GM18517 (cell line): Measurements from ENCODE around the gene WIZ.
"Not testable (repeated sequence)": the region's sequence is repeated elsewhere in the genome, so short reads cannot be mapped to it uniquely, and the experiment has no call there.

Experiments
- ATAC-seq: cut with Tn5 transposase; IDR thresholded peaks from one replicate; pipeline ENCODE4 v1.9.1; 2021; ENCODE audit warnings: mild to moderate bottlenecking, moderate library complexity; ENCODE audit not compliant: unreplicated experiment

Gene WIZ

DNA sequence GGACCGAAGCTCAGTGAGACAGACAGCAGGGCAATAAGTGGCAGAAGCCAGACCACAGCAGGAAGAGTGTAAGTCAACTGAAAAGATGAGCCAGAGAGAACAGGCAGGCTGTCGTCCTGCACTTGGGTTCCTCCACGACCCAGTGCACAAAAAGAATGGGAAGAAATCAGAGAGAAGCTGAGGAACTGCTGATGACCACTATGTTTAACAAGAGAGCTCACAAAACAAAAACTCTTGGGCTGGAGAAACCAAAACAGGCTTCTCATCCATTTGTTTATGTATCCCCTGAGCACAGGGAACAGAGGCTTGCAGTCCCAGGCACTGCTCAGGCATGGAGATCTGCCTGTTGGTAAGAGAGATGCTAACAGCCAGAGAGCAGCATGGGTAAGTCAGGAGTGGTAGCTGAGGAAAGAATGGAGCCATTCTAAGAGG lies 45.0 kb downstream of the WIZ start:
- ATAC-seq, result no peak

DNA sequence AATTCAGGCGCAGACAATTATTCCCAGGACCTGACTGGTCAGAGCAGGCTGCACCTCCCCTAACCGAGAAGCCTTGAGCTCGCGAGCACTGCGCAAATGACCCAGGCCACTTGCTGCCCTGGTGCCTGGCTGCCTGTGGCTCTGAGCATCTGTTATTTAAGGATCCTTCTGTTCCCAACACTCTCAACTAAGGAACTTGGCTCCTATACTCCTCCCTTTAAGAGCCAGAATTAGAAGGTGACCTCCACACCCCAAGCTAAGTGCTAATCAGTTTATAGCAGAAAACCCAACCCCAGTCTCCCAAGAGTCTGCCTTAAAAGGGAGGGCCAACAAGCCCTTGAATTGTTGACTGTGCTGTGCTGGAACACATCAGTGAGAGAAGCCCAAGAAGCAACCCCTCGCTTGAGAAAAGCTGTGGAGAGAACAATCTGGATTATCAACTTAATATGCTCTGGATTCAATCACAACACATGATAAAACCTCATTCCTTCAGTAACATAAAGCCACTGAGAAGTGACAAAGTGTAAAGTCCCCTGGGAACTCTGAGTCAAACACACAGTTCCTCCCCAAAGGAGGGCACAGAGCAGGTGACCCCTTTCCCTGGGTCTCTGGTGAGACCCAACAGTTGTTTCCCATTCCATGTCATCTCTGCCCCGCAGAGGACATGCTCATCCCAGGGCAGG lies 45.5 kb downstream of the WIZ start:
- ATAC-seq, result no peak

DNA sequence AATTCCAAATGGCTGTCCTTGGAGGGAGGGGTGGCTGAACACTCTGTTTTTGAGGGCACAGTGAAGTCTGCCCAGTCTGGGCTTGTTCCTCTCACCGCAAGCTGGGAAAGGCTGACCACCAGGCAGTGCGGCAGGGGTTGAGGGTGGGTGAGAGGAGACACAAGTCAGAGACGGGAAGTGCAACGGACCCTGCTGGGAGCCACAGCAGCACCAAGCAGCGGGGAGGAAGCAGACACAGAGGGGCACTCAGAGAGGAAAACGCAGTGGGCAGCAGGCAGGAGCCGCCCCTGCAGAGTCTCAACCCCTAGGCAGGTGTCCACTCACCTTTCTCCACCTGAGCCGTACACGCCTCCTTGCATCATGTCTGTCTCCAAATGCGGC lies 46.6 kb downstream of the WIZ start:
- ATAC-seq, result no peak

DNA sequence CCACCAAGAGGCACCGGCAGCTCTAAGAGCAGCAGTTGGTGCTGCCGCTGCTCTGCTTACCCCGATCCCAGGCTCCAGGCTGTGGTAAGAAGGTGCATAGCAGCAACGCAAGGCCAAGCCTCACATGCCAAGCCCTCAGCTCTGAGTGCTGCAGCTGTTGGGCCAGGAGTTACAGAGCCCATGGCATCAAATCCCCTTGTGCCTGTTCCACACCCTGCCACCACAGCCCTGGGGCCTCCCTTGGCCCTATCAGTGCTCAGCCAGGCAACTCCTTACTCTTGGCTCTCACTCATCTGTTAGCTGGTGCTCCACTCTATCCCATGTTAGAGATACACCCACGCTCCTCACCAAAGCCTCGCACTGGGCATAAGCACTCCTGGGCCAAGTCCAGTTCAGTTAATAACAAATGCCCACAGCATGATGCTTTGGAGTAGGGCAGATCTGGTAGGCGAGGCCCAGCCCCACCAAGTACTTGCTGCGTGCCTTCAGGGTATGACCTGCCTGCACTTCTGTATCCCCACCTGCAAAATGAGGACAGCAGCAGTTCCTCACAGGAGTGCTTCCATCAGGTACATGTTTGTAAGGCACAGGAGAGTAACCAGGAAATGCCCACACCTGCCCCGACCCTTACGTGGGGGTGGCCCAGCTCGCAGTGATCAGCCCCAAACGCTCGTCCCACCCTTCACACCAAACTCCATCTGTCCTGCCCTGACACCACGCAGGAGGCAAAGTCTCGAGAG lies 47.2 kb downstream of the WIZ start:
- ATAC-seq, result no peak

DNA sequence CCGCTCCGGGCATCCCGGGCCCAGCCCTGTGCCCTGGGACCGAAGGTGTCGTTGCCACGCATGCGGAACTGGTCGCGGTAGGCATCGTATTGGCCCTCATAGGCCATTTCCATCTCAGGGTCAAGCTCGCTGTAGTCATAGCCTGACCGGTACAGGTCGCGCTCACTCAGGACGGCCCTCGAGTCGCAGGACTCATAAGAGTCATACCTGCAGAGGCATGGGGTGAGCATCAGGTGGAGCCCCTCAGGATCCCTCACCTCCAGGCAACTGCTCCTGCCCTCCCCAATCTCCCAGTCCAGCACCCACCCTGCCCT lies 48.4 kb downstream of the WIZ start:
- no peak for ATAC-seq

DNA sequence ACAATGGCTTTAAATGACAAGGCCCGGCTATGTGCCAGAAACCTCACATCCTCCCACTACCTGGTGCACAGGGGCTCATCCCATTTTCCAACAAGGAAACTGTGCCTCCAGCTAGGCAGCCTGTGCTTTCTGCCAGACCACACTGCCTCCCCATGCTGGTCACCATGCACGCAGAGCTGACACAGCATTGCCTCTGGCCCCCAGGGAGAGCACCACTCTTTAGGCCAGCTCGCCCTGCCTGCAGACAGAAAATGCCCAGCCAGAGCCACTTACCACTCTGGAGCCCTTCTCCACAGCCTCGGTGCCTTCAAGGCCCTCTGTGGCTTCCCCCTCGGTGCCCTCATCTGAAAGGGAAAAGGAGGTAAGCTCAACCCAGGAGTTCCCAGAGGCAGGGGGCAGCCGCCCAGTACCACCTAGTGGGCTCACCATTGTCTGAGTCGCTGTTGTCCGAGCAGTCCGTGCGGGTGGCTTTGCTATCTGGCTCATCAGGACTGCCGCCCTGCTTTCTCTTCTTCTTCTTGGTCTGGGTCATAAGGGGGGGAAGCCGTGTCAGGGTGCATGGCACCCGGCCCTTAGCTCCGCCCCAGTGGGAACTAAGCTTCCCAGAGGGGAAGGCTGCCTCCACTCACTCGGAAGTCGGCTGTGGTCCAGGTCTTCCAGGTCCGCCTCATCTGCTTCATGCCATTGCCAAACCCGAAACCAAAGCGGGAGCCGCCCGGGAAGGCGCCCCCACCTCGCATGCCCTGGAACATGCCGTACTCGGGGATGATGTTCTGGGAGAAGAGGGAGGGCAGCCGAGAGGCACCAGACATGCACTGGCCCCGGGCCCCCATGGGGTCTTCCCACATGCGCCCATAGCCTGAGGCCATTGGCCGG lies 49.0 kb downstream of the WIZ start:
- no peak for ATAC-seq

DNA sequence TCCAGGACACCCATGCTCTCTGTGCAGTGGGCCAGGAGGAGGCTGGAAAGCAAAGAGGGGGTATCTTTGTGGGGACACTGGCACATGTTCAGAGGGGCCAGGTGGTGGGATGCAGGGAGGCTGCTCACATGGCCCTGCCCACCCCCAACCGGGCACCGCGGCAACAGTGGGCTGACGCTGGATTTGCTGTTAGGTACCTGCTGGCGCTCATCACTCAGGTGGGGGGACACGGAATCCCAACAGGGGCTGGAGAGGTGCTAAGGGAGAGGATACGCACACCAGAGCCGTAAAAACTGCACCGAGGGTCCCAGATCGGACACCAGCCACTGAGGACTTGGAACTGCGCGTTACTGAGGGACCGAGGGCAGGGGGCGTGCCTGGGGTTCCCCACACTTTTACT lies 50.1 kb downstream of the WIZ start:
- ATAC-seq, result no peak

DNA sequence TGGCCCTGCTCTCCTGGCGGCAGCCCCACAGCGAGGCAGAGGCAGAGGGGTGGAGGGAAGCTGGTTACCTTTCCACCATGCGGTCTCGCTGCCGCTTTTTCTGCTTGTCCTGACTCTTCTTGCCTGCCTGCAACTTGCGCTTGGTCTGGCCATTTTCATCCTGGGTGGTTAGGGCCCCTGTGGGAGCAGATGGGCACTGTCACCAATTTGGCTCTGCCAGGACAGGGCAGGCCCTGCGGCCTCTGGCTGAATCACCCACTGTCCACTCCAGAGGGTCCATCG lies 50.6 kb downstream of the WIZ start:
- ATAC-seq, result no peak

DNA sequence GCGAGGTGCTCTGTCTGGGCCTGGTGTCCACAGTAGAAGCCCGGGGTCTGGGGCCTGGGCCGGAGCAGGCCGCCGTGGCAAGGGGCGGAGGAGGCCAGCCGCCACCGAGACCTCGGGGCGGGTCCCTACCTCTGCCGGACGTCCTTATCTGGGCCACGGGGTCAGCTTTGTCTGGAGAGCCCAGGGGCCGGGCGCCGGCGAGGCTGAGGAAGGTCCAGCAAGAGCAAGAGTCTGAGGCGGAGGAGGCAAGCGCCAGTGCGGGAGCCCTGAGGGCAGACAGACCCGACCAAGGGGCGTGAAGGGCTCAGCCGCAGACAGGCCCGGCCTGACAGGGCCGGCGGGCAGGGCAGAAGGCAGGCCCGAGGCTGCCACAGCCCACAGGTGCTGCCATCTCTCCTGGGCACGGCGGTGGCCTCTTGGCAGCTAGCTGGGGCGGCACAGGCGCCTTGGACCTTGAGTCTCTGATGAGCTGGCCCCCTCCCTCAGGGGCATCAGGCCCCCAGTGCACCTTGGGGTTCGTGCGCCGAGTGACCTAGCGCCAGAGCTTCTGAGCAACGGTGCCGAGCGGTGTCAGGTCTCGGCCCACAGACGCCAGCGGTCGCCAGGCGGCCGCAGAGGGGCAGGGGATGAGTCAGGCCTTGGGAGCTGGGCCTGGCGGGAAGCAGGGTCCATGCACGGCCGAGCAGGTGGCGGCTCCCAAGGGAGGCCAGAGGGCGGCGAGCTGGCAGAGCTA lies 51.1 kb downstream of the WIZ start:
- ATAC-seq, result no peak

DNA sequence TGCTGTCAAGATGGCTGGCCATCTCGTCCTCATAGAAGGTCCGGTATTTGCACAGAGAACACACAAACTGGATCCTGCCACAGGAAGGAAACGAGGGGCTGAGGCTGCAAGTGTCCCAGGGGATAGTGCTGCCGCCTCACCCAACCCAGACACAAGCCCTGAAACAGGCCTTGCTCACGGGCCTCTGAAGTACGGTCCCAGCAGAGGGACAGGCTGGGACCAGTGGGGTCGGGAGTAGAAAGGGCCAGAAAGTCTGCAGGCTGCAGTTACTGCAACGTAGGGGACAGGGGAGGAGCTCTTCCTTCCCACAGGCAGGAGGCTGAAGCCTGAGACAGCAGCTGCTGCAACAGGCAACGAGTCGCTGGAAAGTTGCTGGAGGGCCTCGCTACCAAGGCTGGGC lies 52.0 kb downstream of the WIZ start:
- no peak for ATAC-seq

DNA sequence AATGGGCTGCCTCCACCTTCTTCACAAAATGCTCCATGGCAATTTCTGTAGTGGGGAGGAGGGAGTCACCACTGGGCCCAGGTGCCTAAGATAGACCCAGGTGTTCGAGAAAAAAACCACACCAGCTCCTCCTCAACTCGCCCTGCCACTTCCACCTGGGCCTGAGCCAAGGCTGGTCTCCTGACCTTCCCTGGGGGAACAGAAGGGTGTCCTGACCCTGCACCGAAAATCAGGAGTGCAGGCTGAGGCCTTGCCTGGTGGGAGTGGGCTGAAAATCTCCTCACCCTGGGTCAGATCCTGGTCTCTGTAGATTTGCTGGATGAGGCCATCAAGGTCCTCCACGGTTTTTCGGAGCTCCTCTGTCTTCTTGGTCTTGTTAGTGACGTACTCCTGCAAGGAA lies 52.5 kb downstream of the WIZ start:
- ATAC-seq, result no peak

DNA sequence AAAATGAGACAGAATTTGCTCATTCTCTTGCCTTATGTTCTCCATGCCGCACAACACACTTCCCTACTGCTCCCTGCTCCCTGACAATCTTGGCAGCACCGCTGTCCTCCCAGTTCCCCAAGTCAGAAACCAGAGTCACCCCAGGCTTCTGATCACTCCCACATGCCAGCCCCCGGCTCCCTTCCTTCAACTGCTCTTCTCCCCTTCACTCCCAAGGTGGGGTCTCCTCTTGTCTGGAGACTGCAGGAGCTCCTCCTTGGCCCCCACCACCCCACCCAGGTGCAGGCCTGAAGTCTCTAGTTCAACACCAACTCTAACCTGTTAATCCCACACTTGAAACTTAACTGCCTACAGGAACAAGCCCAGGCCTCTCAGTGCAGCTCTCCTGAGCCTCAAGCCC lies 53.3 kb downstream of the WIZ start:
- ATAC-seq, result no peak

DNA sequence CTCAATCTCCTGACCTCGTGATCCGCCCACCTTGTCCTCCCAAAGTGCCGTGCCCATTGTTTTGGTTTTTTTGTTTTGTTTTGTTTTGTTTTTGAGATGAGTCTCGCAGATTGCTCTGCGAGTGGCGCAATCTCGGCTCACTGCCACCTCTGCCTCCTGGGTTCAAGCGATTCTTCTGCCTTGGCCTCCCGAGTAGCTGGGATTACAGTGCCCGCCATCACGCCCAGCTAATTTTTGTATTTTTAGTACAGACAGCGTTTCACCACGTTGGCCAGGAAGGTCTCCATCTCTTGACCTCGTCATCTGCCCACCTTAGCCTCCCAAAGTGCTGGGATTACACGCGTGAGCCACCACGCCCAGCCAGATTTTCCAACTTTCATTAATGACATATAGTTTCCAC lies 54.5 kb downstream of the WIZ start:
- ATAC-seq, result not testable (repeated sequence)

DNA sequence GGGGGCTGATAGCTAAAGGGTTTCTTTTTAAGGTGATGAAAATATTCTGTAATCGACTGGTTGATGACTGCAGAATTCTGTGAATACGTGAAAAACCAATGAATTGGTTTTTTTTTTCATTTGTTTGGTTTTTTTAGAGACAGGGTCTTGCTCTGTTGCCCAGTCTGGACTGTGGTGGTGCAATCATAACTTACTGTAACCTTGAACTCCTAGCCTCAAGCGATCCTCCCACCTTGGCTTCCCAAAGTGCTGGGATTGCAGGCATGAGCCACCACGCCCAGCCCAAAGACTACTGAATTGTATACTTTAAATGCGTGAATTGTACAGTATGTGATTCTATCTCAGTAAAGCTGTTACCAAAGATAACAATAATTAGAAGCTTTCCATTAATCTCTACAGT lies 55.3 kb downstream of the WIZ start:
- ATAC-seq, result no peak

DNA sequence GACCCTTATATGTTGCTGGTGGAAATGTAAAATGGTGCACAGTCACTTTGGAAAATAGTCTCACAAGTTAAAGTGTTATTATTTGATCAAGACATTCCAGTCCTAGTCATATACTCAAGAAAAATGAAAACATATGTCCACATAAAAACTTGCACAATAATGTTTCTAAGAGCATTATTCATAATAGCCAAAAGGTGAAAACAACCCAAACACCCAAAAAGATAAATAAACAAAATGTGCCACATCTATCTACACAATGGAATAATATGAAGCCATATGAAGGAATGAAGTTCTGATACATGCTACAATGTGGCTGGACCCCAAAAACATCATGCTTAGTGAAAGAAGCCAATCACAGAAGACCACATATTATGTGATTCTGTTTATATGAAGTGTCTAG lies 55.8 kb downstream of the WIZ start:
- ATAC-seq, result no peak

DNA sequence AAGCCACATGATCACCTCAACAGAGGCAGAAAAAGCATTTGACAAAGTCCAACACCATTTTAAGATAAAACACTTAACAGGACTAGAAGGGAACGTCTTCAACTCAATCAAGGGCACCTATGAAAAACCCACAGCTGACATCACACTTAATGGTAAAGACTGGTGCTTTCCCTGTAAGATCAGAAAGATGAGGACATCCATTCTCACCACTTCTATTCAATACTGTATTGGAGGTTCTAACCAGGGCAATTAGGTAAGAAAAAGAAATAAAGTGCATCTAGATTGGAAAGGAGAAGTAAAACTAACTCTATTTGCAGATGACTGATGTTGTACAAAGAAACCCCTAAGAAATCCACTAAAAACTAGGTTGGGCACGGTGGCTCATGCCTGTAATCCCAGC lies 58.9 kb downstream of the WIZ start:
- no peak for ATAC-seq

DNA sequence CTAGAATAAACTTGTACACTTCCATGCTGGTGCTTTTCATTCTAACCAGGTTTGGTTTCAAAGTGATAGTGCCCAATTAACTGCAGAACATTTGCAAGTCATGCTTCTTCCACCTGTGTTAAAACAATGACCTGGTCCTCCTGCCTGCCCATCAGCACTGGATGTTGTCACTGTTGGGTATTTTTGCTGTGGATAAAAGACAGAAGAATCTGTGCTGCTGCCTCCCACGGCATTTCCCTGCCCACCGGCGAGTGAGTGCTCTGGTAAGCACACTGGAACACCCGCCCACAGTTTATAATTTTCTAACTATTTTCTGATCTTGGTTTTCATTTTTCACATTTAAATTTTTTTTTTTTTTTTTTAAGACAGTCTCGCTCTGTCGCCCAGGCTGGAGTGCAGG lies 67.9 kb downstream of the WIZ start:
- ATAC-seq, result no peak

DNA sequence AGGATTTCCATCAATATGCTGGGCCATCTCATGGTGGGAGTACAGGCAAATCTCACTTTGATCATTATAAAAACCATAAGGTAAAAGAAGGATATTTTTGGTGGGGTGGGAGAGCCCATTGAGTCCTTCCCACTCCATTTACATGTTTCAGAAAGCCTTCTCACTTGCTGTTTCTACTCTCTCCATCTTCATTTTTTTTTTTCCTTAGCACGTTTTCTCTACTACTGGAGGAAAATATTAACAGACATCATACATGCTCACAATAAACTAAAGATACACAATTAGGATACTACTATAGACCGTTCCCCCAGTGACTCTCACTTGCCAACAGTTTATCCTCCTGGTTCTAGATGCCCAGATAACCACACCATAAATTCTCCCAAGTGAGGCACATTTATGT lies 68.3 kb downstream of the WIZ start:
- ATAC-seq, result no peak

DNA sequence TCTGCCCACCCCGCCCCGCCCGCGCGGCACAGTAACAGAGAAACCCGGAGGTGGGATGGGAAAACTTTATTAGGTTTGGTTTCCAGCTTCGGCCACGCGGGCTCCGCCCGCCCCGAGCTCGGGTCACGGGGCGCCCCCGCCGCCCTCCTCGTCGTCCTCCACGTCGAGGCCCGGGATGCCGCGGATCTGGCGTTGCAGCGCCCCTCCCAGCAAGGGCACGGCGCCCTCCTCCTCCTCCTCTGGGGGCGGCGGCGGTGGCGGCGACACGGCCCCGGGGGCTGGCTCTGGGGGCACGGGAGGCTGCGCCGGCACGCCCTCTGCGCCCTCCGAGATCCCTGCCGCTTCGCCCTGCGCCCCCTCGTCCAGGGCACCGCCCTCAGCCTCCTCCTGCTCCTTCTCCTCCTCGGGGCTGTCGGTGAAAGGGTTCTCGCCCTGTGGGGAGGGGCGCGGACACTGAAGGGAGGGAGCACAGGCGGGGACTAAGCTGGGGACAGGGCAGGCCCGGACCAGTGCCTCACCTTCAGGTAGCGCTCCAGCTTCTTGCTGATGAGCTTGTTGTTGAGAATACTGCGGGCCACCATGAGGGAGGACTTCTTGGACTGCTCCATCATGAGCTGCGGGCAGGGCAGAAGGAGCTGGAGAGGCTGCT lies 69.6 kb downstream of the WIZ start:
- peak; percentile 38 for ATAC-seq

DNA sequence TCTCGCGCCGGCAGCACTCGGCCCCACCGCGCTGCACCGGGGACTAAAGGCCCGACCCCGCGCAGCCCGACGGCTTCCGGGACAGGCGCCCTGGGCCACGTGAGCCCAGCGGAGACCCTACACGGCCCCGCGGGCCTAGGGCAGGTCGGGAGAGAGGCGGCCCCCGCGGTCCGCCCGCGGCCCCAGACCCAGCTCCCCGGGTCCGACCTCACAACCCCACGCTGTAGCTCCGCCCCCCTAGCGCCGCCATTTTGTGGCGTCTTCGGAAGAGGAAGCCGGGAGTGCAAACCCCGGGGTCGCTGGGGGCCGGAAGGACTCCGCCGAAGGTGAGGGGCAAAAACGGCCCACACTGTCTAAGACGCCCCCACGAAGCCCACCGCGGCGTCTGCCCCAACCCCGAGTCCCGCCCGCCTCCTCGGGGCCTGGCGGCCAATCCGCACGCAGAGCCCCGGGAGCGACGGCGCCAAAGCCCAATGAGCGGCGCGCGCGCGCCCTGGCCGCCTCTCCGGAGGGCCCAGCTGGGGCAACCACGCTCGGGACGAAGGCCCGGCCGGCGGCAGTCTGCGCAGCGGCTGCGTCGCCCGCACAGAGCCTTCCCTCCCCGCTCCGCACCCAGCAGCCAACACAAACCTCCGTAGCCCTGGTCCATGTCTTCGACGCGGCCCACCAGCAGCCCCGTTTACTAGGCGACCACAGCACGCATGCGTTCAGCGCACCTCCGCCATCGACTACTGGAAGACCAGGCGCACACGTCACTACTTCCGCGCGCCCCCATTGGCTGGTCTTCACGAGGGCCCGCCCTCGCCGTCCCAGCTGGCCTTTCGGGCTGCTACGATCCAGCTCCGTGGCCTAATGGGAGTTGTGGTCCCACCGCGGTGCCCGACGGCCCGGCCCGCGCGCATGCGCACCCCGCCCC lies 70.4 kb downstream of the WIZ start, which contains the start of gene AKAP8:
TSS of gene AKAP8 (minus strand) at position 705 of the 916 bp plus-strand sequence. CDS start at position 649, 56 bp downstream.
- ATAC-seq, result peak; percentile 67
